Endodermal cell (in vitro differentiated cells): Measurements from ENCODE around the gene PPP1R12B. TPM values are rescaled to one million over a fixed set of nuclear protein-coding genes. Genes with fewer than 3 reads are reported as not detected.
A peak's percentile ranks its signal among the peaks of the same experiment; 100 is the strongest.

ENCODE experiments used
- DNase-seq: peaks from one replicate; pipeline ENCODE4 v3.0.0-alpha.2; 2017
- H3K27ac ChIP-seq: 2 replicates; pipeline ENCODE4 v1.5.1; 2013; ENCODE audit warnings: mild to moderate bottlenecking, low read depth, low read length, moderate library complexity
- H3K27me3 ChIP-seq: 2 replicates; pipeline ENCODE4 v1.6.1; 2013; ENCODE audit warnings: mild to moderate bottlenecking, low read length, moderate library complexity; ENCODE audit not compliant: insufficient read depth, control insufficient read depth, poor library complexity, severe bottlenecking
- H3K36me3 ChIP-seq: 2 replicates; pipeline ENCODE4 v1.7.0; 2013; ENCODE audit warnings: mild to moderate bottlenecking, low read length, moderate library complexity; ENCODE audit not compliant: control insufficient read depth, insufficient read depth
- H3K4me1 ChIP-seq: one replicate; pipeline ENCODE4 v1.7.0; 2013; ENCODE audit warnings: low read length; ENCODE audit not compliant: control insufficient read depth, insufficient read depth
- H3K4me3 ChIP-seq: 2 replicates; pipeline ENCODE4 v1.5.1; 2013; ENCODE audit warnings: mild to moderate bottlenecking, low read length, moderate library complexity
- H3K9ac ChIP-seq: 2 replicates; pipeline ENCODE4 v1.6.1; 2013; ENCODE audit warnings: mild to moderate bottlenecking, low read length, moderate library complexity; ENCODE audit not compliant: poor library complexity, severe bottlenecking; ENCODE audit errors: extremely low read depth
- H3K9me3 ChIP-seq: 2 replicates; pipeline ENCODE4 v1.6.1; 2013; ENCODE audit warnings: mild to moderate bottlenecking, low read length, moderate library complexity; ENCODE audit not compliant: control insufficient read depth
- H3K27ac Mint-ChIP-seq: 2 replicates; pipeline ENCODE4 v1.8.0; 2020; ENCODE audit warnings: mixed read lengths
- H3K27me3 Mint-ChIP-seq: 2 replicates; pipeline ENCODE4 v1.8.0; 2021; ENCODE audit warnings: mild to moderate bottlenecking, mixed read lengths; ENCODE audit not compliant: insufficient read depth
- H3K36me3 Mint-ChIP-seq: 2 replicates; pipeline ENCODE4 v1.8.0; 2020; ENCODE audit warnings: low read depth, mixed read lengths
- H3K4me1 Mint-ChIP-seq: 2 replicates; pipeline ENCODE4 v1.8.0; 2020; ENCODE audit warnings: mixed read lengths
- H3K4me3 Mint-ChIP-seq: 2 replicates; pipeline ENCODE4 v1.8.0; 2020; ENCODE audit warnings: mild to moderate bottlenecking, moderate library complexity, mixed read lengths
- H3K9me3 Mint-ChIP-seq: 2 replicates; pipeline ENCODE4 v1.8.0; 2020; ENCODE audit warnings: mild to moderate bottlenecking, mixed read lengths
- CTCF ChIP-seq: fragments of 200-600 bp; sonication (generic); conservative IDR thresholded peaks from 2 replicates; pipeline ENCODE4 v1.5.0; 2021; ENCODE audit warnings: antibody characterized with exemption, mild to moderate bottlenecking
- WGBS, 2 experiments: methylation state at CpG; one replicate each; pipeline versions ENCODE4 v1.1.5 to v1.1.7; 2013; ENCODE audit warnings: missing lambda C conversion rate in 2 of 2, mixed read lengths in 1 of 2; ENCODE audit not compliant: insufficient coverage in 1 of 2, insufficient read length in 1 of 2; 5-methylcytosine and 5-hydroxymethylcytosine counted together
- total RNA-seq, 2 donors: library from RNA; stranded (reverse); fragmentation: NEBNext Ultra II Directional in 1 of 2; extraction: Animal tissue kit (Norgen Biotek cat#: 25700) in 1 of 2; gene quantifications; 2 replicates in 1 of 2; 3 replicates in 1 of 2; pipeline ENCODE4 v1.2.1, GENCODE V29; 2021

PPP1R12B gene
- total RNA-seq, 2 donors from 2014 or later: 19.2 to 20.3 TPM

GRCh38 chr1:202329891-202330290, 18.6 kb upstream of the PPP1R12B start:
- DNase-seq: no peak
- no peaks in the 10 kb centered on the region for H3K27me3 Mint-ChIP-seq
- H3K27me3 ChIP-seq: no peaks in the 10 kb centered on the region
- H3K4me1 ChIP-seq: no peaks in the 10 kb centered on the region
- peaks cover 47% of the 10 kb centered on the region for H3K36me3 ChIP-seq
- H3K27ac Mint-ChIP-seq: no peak overlapping the region
- no peak overlapping the region for H3K27ac ChIP-seq
- H3K36me3 Mint-ChIP-seq: peaks cover 32% of the 10 kb centered on the region
- no peak overlapping the region for H3K4me3 ChIP-seq
- peak; percentile 64 for TF ChIP-seq CTCF
- H3K9me3 ChIP-seq: no peaks in the 10 kb centered on the region
- H3K4me1 Mint-ChIP-seq: no peaks in the 10 kb centered on the region
- no peak overlapping the region for H3K9ac ChIP-seq
- H3K9me3 Mint-ChIP-seq: no peaks in the 10 kb centered on the region
- H3K4me3 Mint-ChIP-seq: no peak overlapping the region

- no peak for DNase-seq
- Histone ChIP-seq H3K36me3 (peaks cover 64% of the 10 kb centered on the region), H3K4me1 (no peaks in the 10 kb centered on the region), H3K27ac (no peak overlapping the region), H3K4me3 (no peak overlapping the region), H3K27me3 (no peaks in the 10 kb centered on the region), H3K9me3 (no peaks in the 10 kb centered on the region), H3K9ac (no peak overlapping the region)
- no peaks in the 10 kb centered on the region for H3K4me1 Mint-ChIP-seq
- no peak for TF ChIP-seq CTCF
- H3K9me3 Mint-ChIP-seq: no peaks in the 10 kb centered on the region
- H3K27ac Mint-ChIP-seq: no peak overlapping the region
- peaks cover 41% of the 10 kb centered on the region for H3K36me3 Mint-ChIP-seq
- 96 to 100% methylated on average over 3 to 4 of the region's 4 CpGs for WGBS, 2 experiments
- H3K27me3 Mint-ChIP-seq: no peaks in the 10 kb centered on the region
- no peak overlapping the region for H3K4me3 Mint-ChIP-seq
These were observed 14.6 kb upstream of the PPP1R12B start for GRCh38 chr1:202333861-202334260.

- Histone ChIP-seq H3K27me3 (no peaks in the 10 kb centered on the region), H3K27ac (no peak overlapping the region), H3K4me3 (no peak overlapping the region), H3K36me3 (no peaks in the 10 kb centered on the region), H3K4me1 (no peaks in the 10 kb centered on the region), H3K9ac (no peak overlapping the region), H3K9me3 (no peaks in the 10 kb centered on the region)
- Mint-ChIP-seq H3K4me1 (peaks cover 9% of the 10 kb centered on the region), H3K4me3 (no peak overlapping the region), H3K27ac (no peak overlapping the region), H3K27me3 (peaks cover 1% of the 10 kb centered on the region), H3K9me3 (no peaks in the 10 kb centered on the region), H3K36me3 (no peaks in the 10 kb centered on the region)
- TF ChIP-seq CTCF: peak; percentile 89
- WGBS, 2 experiments: 50 to 70% methylated on average over 2 to 4 of the region's 4 CpGs
- no peak for DNase-seq
These were observed 4.7 kb upstream of the PPP1R12B start for GRCh38 chr1:202343652-202344349.
